NCI-H128 (cell line): Measurements from ENCODE around the gene TFAP2C.
"Not testable (repeated sequence)": the region's sequence is repeated elsewhere in the genome, so short reads cannot be mapped to it uniquely, and the experiment has no call there.

ENCODE experiments used
- DNase-seq: peaks from one replicate; lab custom pipeline; 2025; ENCODE audit not compliant: unreplicated experiment; lab: John Stamatoyannopoulos, UW

TFAP2C gene

GRCh38 chr20:56637576-56637975 is 8.5 kb downstream of the TFAP2C start:
- DNase-seq = no peak

GRCh38 chr20:56646599-56646998 is 17.5 kb downstream of the TFAP2C start:
- DNase-seq = no peak

- no peak for DNase-seq
Measured at GRCh38 chr20:56653211-56653610, 24.1 kb downstream of the TFAP2C start.

GRCh38 chr20:56656632-56657031 is 27.5 kb downstream of the TFAP2C start:
- no peak for DNase-seq

GRCh38 chr20:56657879-56658278 is 28.8 kb downstream of the TFAP2C start:
- DNase-seq = no peak

GRCh38 chr20:56658341-56658947 is 29.3 kb downstream of the TFAP2C start:
- DNase-seq = not testable (repeated sequence)

- no peak for DNase-seq
Measured at GRCh38 chr20:56663660-56664059, 34.6 kb downstream of the TFAP2C start.

- no peak for DNase-seq
Measured at GRCh38 chr20:56664796-56665195, 35.7 kb downstream of the TFAP2C start.

- no peak for DNase-seq
Measured at GRCh38 chr20:56665806-56666205, 36.7 kb downstream of the TFAP2C start.

GRCh38 chr20:56673450-56673849 is 44.3 kb downstream of the TFAP2C start:
- no peak for DNase-seq

- no peak for DNase-seq
Measured at GRCh38 chr20:56676001-56676400, 46.9 kb downstream of the TFAP2C start.

GRCh38 chr20:56676679-56677078 is 47.6 kb downstream of the TFAP2C start:
- no peak for DNase-seq

GRCh38 chr20:56683077-56683865 is 54.2 kb downstream of the TFAP2C start:
- DNase-seq = no peak

- no peak for DNase-seq
Measured at GRCh38 chr20:56685879-56686278, 56.8 kb downstream of the TFAP2C start.

- no peak for DNase-seq
Measured at GRCh38 chr20:56687061-56687460, 58.0 kb downstream of the TFAP2C start.

GRCh38 chr20:56688106-56688505 is 59.0 kb downstream of the TFAP2C start:
- DNase-seq = no peak
